ENCODE data around the gene DPP4.

- TF ChIP-seq EZH2 (IDR thresholded peaks at IDR 0.05; ENCODE audit: borderline replicate concordance, low read length), result no peak
- no peak for TF ChIP-seq CTCF (conservative IDR thresholded peaks at IDR 0.05 in 1 of 2, IDR thresholded peaks at IDR 0.05 in 1 of 2; ENCODE audit: extremely low read depth in 1 of 2, insufficient read depth in 1 of 2, low read depth in 1 of 2, low read length in 2 of 2)
These were observed 86.7 kb downstream of the DPP4 start for GRCh38 chr2:161987311-161987710.

All from mammary epithelial cell (primary cell).